ENCODE results near the gene EGFLAM.

The EGFLAM gene

GRCh38 chr5:38367966-38368365, 109.6 kb downstream of the EGFLAM start:
- Histone ChIP-seq H3K27me3 (ENCODE audit: insufficient read depth, low read depth) (no peaks in the 10 kb centered on the region), H3K27ac (no peak overlapping the region), H3K9ac (no peak overlapping the region), H3K4me3 (IDR thresholded peaks at IDR 0.05; ENCODE audit: insufficient read depth, low read depth, low read length) (no peak overlapping the region), H3K4me1 (ENCODE audit: low read depth, poor library complexity, severe bottlenecking) (no peaks in the 10 kb centered on the region), H2AFZ (ENCODE audit: low read depth) (no peak overlapping the region), H3K4me2 (no peak overlapping the region), H3K36me3 (ENCODE audit: insufficient read depth) (no peaks in the 10 kb centered on the region), H3K79me2 (ENCODE audit: insufficient read depth, low read depth) (no peaks in the 10 kb centered on the region), H4K20me1 (ENCODE audit: insufficient read depth) (no peaks in the 10 kb centered on the region)
- no peak for TF ChIP-seq CTCF (conservative IDR thresholded peaks at IDR 0.05; ENCODE audit: low read depth, low read length)

GRCh38 chr5:38369692-38370091, 111.3 kb downstream of the EGFLAM start:
- H3K27me3 ChIP-seq (ENCODE audit: insufficient read depth, low read depth): no peaks in the 10 kb centered on the region
- H3K27ac ChIP-seq: no peak overlapping the region
- no peak overlapping the region for H3K9ac ChIP-seq
- H3K4me3 ChIP-seq (IDR thresholded peaks at IDR 0.05; ENCODE audit: insufficient read depth, low read depth, low read length): no peak overlapping the region
- no peaks in the 10 kb centered on the region for H4K20me1 ChIP-seq (ENCODE audit: insufficient read depth)
- no peak overlapping the region for H2AFZ ChIP-seq (ENCODE audit: low read depth)
- no peak for TF ChIP-seq CTCF (conservative IDR thresholded peaks at IDR 0.05; ENCODE audit: low read depth, low read length)
- H3K4me1 ChIP-seq (ENCODE audit: low read depth, poor library complexity, severe bottlenecking): no peaks in the 10 kb centered on the region
- H3K36me3 ChIP-seq (ENCODE audit: insufficient read depth): no peaks in the 10 kb centered on the region
- H3K79me2 ChIP-seq (ENCODE audit: insufficient read depth, low read depth): no peaks in the 10 kb centered on the region
- H3K4me2 ChIP-seq: no peak overlapping the region

GRCh38 chr5:38370358-38371100, 112.2 kb downstream of the EGFLAM start:
- no peak for TF ChIP-seq CTCF (conservative IDR thresholded peaks at IDR 0.05; ENCODE audit: low read depth, low read length)
- H2AFZ ChIP-seq (ENCODE audit: low read depth): no peak overlapping the region
- H3K27me3 ChIP-seq (ENCODE audit: insufficient read depth, low read depth): no peaks in the 10 kb centered on the region
- H3K79me2 ChIP-seq (ENCODE audit: insufficient read depth, low read depth): no peaks in the 10 kb centered on the region
- no peaks in the 10 kb centered on the region for H3K4me1 ChIP-seq (ENCODE audit: low read depth, poor library complexity, severe bottlenecking)
- H3K27ac ChIP-seq: no peak overlapping the region
- no peak overlapping the region for H3K4me3 ChIP-seq (IDR thresholded peaks at IDR 0.05; ENCODE audit: insufficient read depth, low read depth, low read length)
- H3K9ac ChIP-seq: no peak overlapping the region
- no peak overlapping the region for H3K4me2 ChIP-seq
- no peaks in the 10 kb centered on the region for H3K36me3 ChIP-seq (ENCODE audit: insufficient read depth)
- no peaks in the 10 kb centered on the region for H4K20me1 ChIP-seq (ENCODE audit: insufficient read depth)

GRCh38 chr5:38371596-38371995, 113.2 kb downstream of the EGFLAM start:
- Histone ChIP-seq H3K4me1 (ENCODE audit: low read depth, poor library complexity, severe bottlenecking) (no peaks in the 10 kb centered on the region), H3K4me3 (IDR thresholded peaks at IDR 0.05; ENCODE audit: insufficient read depth, low read depth, low read length) (no peak overlapping the region), H3K27me3 (ENCODE audit: insufficient read depth, low read depth) (no peaks in the 10 kb centered on the region), H3K27ac (no peak overlapping the region), H2AFZ (ENCODE audit: low read depth) (no peak overlapping the region), H4K20me1 (ENCODE audit: insufficient read depth) (no peaks in the 10 kb centered on the region), H3K4me2 (no peak overlapping the region), H3K79me2 (ENCODE audit: insufficient read depth, low read depth) (no peaks in the 10 kb centered on the region), H3K36me3 (ENCODE audit: insufficient read depth) (no peaks in the 10 kb centered on the region), H3K9ac (no peak overlapping the region)
- no peak for TF ChIP-seq CTCF (conservative IDR thresholded peaks at IDR 0.05; ENCODE audit: low read depth, low read length)

All from KMS-11 (cell line).